ENCODE data around the gene SNX32.

SNX32 gene

DNA sequence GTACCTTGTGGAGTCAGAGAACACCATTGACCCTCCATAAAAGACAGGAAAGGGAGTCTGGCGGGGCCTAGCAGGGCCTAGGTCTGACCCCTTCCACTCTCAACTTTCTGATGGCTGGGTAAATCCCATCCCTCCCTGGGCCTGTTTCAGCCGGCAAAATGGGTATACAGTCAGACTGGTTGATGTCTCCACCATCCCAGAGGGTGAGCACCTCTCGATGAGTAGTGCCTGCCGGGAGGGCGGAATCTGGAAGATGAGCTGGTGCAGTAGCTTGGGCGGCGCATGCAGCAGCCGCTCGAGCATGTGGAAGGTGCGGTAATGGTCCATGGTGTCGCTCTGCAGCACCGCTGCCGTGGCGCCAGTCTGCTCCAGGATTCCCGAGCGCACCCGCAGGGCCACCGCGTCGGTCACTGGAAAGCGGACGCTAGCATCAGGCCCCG lies 54.0 kb downstream of the SNX32 start:
- DNase-seq: peak; percentile 37

DNA sequence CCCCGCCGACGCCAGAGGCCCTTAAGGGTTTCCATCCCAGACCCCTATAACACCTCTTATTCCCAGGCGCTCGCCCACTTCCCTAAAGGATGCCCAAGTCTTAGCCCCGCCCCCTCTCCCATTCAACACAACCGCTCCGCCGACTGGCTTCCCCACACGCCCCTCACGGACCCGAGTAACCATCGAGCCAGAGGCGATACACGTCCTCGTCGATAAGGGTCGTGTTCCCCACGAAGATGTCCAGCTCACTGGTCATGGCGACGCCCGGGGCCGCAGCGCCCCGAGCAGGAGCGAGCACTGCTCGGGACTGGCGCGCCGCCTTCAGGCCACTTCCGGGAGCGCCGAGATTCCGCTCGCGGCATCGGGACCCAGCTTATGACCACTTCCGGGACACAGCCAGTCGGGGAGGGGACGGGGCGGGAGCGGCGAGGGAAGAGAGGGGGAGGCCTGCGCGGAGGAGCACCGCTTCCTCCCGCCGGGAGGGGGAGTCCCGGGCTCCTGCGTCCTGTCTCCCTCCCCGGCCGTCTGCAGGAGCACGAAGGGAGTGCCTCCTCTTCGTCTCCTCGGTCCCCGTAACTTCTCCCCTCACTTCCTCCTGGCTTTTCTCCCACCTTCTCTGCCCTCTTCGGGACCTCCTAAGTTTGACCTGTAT lies 54.5 kb downstream of the SNX32 start, which contains the start of gene FIBP:
Gene FIBP (minus strand): TSS at position 309 of the 652 bp plus-strand sequence. CDS start 53 bp downstream, at position 256.
- DNase-seq: peak; percentile 96

DNA sequence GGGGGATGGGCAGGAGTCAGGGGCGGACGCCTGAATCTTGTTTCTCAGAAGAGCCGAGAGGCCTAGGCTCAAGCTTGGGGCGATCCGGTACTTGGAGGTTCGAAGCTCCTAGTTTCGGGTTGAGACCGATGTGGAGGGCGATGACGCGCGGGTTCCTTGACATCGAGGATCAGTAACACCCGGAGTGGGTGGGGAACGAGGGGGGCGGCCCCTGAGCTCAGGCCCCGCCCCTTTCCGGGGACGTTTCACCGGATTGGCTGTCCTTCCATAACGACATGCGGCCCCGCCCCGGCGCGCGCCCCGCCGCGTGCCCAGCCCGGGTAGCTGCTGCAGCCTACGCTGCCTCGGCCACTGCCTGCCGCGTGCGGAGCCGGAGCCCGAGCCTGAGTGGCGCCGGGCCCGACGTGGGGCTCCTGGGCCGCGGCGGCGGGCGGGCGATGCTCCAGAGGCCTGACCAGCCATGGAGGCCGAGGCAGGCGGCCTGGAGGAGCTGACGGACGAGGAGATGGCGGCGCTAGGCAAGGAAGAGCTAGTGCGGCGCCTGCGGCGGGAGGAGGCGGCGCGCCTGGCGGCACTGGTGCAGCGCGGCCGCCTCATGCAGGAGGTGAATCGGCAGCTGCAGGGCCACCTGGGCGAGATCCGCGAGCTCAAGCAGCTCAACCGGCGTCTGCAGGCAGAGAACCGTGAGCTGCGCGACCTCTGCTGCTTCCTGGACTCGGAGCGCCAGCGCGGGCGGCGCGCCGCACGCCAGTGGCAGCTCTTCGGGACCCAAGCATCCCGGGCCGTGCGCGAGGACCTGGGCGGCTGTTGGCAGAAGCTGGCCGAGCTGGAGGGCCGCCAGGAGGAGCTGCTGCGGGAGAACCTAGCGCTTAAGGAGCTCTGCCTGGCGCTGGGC lies 56.8 kb downstream of the SNX32 start, which contains the start of gene CCDC85B:
Gene CCDC85B (plus strand): TSS at position 350 of the 895 bp plus-strand sequence. CDS start 111 bp downstream, at position 461.
- DNase-seq: peak; percentile 97

DNA sequence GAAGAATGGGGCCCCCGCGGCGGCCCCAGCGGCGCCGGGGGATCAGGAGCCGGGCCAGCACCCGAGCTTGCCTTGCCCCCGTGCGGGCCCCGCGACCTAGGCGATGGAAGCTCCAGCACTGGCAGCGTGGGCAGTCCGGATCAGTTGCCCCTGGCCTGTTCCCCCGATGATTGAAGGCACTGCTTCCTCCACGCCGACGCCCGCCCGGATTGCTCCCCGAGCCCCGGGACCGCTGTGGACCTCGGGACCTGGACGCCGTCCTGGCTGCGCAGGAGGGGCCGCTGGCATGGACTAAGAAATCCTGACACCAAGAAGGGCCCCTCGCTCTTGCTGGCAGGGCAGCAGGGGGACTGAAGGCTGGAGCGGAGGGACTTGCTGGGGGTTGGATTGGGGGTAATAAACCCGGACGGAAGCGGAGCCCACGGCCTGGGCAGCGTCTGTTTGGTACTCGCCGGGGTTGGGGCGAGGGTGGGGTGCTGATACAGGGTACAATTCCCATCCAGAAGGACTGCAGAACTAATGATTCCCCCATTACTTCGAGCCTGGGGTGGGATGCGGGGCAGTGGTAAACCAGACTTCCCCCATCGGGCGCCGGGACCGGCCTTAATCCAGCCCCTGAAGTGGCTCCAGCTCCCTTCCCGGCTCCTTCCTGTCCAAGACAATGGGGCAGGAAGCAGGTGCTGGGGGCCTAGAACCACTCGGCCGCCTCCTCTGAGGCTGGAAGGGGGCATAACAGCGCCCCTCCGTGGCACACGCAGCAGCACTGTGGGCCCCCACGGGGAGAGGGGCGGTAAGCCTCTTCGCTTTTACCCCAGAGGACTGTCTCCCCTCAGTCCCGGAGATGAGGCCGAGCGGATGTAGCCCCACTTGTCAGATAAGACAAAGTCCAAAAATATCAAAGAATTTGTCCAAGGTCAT lies 57.7 kb downstream of the SNX32 start:
- DNase-seq: peak; percentile 41

DNA sequence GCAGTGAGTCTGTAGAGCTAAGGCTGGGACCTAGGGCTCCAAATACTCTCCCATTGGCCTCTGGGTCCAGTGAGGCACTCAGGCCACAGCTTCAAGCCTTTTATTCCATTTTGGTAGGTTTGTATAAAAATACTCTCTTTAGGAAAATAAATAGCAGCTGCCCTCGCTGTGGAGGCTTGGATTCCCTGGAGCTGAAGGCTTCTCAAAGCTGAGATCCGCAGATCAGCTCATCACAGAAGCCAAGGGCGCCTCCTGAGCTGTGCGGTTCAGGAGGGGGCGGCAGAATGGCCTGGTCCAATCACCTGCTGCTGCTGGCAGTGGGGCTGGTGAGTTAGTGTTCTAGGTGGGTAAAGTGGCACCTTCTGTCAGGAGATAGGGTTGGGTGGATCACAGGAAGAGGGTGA lies 58.4 kb downstream of the SNX32 start:
- peak; percentile 44 for DNase-seq

DNA sequence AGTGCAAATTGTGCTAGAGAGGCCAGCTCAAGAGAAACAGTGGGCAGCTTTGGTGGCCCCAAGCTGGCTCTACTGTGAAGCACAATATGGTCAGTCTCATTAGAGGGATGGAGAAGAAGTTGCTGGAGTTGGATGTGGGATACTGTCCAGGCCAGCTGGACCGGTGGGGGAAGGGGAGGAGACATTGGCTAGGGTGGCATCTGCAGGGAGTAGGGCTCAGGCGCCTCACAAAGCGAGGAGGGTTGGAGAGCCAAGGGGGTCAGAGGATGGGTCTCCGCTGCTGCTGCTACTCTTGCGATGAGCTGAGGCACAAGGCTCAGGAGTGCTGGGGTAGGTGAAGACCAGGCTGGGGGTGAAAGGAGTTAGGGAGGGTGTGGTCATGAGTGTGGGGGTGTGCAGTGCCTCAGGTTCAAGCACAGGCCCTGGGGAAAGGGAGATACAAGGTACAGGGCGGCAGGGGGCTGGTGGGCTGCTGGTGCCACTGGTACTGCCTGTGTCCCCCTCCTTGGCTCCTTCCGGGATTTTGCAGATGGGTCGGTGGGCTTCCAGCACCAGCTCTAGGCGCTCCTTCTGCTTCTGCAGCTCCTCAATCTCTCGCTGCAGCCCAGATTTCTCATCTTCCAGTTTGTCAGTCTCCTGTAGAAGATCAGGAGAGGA lies 59.0 kb downstream of the SNX32 start:
- no peak for DNase-seq

DNA sequence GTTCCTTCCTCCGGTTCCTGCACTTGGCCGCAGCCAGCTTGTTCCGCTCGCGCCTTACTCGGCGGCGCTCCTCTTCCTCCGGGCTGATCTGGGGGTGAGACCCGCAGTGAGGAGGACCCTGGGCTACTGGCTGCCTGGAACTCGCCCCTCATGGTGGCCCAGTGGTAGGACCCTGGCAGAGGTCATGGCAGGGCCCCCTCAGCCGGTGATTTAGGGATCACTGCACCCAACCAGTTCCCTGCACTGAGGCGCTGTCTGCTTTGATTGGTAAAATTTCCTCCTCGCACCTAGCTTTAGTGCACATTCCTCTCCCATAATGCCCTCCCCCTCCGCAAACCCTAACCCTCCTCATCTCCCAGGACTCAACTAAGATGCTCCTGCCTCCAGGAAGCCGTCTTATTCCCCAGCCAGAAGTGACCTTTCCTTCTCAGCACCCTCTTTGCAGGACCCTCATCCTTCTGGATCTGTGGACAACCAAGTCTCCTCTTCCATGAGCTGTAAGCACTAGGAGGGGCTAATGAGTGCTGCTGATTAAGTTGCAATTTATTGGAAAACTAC lies 60.4 kb downstream of the SNX32 start:
- no peak for DNase-seq

DNA sequence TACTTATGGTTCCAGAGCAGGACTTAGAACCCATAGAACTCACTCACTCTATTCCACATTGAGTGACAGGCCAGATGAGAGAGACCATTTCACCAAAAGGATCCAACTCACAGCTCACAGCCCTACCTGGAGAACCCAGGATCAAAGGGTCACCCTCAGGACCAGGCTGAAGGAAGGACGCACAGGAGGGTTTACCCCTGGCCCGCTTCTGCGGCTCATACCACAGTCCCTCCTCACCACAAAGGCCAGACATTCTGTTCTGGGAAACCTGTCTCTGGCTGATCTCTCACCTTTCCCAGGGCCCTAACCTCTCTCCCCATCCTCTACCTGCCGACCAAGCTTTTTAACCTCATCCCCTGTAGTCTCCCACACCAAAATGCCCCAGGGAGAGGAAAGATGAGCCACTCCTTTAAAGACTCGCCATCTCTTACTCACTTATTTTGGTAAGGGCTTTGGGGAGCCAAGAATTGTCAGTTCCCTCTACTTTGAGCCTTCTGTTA lies 61.8 kb downstream of the SNX32 start:
- no peak for DNase-seq

DNA sequence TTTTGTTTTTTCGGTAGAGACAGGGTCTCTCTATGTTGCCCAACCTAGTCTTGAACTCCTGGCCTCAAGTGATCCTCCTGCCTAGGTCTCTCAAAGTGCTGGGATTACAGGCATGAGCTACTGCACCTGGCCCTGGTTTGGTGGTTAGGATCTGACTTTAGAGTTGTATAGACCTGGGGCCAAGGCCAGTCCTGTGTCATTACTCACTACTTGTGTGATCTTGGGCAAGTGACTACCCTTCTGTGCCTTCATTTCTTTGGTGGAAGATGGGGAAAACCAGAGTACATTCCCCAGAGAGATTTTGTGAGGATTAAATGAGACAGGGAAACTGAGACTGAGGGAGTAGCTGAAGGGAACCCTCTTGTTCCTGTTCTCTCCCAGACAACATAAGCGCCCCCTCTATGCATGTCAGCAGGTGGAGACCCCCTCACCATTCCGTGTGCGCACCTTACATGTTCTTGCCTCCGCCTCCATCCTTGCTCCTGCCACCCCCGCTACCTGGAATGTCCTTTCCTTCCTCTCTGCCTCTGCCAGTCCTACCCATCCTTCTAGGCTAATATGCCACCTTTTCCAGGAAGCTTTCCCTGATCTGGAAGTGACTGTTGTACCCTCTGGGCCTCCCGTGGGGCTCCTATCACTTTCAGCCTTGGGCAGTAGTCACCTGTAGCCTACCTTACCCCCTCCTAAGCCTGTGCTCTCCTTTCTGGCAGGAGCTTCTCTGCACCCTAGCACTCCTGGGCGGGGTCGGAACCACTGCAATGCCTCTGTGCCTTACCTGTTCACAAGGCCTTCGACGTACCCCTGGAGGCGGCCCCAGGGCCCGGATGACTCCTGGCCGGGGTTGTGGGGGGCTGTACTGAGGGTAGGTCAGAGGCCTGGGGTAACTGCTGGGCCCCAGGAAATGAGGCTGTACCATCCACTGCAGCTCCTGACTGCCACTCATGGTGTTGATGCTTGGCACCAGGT lies 62.6 kb downstream of the SNX32 start:
- DNase-seq: no peak

DNA sequence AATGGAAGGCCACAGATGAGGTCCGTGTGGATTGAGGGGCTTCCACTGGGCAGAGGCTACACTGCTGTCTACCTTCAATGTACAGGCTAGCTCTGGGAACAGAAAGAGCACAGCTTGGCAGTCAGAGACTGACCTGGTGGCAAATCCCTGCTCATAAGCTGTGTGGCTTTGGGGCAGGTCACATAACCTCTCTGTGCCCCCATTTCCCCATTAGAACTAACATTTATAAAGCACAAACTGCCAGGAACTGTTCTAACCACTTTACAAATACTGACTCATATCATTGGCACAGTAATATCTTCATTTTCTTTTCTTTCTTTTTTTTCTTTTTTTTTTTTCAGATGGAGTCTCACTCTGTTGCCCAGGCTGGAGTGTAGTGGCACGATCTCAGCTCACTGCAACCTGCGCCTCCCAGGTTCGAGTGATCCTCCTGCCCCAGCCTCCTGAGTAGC lies 63.3 kb downstream of the SNX32 start:
- DNase-seq: no peak

DNA sequence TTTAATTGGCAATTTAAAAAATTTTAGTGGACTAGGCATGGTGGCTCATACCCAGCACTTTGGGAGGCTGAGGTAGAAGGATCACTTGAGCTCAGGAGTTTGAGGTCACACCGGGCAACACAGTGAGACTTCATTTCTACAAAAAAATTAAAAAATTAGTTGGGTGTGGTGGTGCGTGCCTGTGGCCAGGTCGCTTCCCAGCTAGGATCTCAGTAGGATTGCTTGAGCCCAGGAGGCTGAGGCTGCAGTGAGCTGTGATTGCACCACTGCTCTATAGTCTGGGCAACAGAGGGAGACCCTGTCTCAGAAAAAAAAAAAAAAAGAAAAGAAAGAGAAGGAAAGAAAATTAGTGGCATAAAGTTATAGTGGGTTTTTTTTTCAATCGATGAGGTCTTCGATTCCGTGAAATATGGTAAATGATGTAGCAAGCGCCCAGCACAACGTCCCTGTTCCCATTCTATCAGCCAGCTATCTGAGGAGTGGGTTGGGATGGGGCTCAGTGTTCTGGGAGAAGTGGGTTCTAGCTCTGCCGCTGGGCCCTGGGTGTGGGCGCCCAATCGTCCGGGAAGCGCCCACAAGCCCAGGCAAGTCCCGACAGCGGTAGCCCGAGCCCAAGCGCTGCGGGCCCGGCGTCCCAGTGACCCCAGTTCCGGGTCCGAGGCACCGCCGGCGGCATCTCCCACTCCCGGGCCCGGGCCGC lies 65.0 kb downstream of the SNX32 start:
- DNase-seq: no peak

DNA sequence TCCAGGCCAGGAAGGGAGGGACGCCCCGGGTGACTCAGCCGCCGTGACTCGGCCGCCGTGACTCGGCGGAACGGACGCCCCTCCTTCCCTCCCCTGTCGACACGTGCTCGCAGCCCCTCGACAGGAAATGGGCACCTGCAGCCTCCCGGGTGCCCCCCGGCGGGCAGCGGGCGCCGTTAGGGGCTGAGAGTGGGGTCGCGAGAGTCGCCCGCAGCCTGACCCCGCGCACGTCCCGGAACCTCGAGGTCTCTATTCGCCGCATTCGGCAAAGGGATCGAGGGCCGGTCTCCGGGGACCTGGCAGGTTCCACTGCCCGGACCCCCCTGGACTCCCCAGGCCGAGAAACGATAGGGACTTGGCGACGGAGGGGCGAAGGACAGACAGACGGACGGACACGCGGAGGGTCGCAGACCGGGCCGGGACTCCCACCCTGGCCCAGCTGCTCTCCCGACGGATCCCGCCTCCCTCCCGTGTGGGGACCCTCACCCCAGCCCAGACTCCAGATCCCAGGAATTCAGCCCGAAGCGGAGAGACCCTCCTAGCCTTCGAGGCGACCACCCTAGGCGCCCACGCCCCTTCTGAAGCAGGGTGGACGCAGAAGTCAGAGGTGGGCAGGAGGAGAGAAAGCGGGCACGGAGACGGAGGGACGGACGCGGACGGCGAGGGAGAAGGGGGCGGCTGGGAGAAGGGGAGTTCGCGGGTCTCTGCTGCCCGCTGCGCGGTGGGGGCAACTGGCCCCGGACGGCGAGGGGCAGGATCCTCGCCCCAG lies 65.8 kb downstream of the SNX32 start:
- DNase-seq: peak; percentile 81

DNA sequence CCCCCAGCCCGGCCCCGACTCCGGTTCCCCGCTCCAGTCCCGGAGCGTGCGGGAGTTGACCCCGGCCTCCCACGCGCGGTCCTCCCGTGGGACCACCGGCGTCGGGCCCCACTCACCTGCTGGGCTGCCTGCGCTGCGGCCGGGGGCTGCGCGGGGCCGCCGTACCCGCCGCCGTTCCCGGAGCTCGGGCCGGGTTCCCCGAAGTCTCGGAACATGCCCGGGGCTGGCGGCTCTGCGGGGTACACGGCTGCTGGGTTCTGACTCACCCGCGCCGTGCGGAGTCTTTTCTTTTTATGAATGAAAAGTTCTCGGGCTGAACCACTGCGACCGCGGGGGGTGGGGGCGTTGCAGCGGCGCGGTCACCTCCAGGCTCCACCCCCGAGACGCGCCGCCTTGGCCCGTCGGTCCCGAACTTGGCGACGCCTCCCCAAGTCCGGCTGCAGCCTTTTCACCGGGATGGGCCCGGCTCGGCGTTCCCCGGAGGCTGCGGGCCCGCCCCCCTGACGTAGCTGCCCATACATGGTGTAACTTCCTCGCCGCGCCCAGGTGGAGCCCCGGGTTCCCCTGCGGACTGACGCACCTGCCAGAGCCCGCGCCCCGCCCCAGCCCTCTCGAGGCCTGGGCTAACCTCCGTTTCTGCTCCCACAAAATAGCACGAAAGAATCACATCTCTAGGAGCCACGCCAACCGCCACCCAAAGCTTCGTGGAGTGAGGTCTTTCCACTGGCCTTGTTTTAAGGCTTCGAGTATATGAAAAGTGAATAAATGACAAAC lies 66.5 kb downstream of the SNX32 start, which contains the start of gene FOSL1:
Gene FOSL1 (minus strand): TSS at position 264 of the 774 bp plus-strand sequence. CDS start 49 bp downstream, at position 215.
- peak; percentile 95 for DNase-seq

DNA sequence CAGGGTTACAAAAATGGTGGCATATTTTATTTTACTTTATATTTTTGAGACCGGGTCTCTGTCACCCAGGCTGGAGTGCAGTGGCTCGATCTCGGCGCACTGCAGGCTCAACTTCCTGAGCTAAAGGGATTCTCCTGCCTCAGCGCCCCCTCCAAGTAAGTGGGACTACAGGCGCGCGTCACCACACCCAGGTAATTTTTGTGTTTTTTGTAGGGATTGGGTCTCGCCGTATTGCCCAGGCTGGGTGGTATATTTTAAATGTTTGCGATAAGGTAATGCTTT lies 67.1 kb downstream of the SNX32 start:
- DNase-seq: no peak

DNA sequence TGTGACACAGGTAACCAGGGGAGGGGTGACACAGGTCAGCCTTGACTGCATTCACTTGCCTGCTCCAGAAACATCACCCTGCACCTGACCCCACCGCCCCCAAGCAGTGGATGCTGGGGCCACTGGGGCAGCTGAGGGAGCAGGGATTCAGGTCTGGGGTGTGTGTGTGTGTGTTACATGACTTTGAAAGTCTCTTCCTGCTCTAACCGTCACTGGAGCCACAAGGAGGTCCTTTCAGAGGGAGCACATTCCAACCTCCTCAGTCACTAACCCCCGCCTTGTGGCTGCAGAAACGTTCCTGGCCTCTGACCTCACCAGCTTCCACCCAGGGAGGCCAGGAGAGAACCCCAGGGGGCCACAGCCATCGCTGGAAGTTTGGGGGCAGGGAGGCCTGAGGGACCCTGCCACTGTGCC lies 69.3 kb downstream of the SNX32 start:
- no peak for DNase-seq

All from activated naive CD4-positive, alpha-beta T cell treated with anti-CD3 and anti-CD28 coated beads, Interleukin-2, amount 50 U/mL, for 16 hours (primary cell).